Fibroblast of the conjunctiva (primary cell): ENCODE measurements around the gene SLC37A2.
"Not testable (repeated sequence)": the region's sequence is repeated elsewhere in the genome, so short reads cannot be mapped to it uniquely, and the experiment has no call there.

ENCODE experiments used
- DNase-seq: peaks from one replicate; pipeline ENCODE4 v3.0.0-alpha.2; 2010; ENCODE audit warnings: low read depth

Gene SLC37A2

DNA sequence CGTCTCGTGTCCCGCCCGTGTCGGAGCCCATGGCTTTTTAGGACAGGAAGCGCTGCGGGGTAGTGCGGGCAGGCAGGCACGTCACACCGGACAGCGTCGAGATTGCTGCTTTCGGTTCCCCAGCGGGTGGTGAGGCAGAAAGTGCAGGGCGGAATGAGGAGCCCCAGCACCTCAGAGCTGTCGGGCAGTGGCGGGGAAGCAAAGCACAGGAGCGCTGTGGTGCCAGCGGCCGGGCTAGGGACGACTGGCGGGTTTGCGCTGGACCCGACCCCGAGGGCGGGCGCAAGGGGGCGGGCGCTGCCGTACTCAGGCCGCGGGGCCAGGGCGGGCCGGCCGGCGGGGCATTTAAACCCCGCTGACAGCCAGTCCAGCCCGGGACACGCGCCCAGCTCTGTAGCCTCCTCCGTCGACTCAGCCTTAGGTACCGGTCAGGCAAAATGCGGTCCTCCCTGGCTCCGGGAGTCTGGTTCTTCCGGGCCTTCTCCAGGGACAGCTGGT lies at the start of gene SLC37A2:
Gene SLC37A2, plus strand, starts transcription at position 375 of the 498 bp plus-strand sequence. Its CDS starts 63 bp downstream, at position 438.
- DNase-seq = no peak

DNA sequence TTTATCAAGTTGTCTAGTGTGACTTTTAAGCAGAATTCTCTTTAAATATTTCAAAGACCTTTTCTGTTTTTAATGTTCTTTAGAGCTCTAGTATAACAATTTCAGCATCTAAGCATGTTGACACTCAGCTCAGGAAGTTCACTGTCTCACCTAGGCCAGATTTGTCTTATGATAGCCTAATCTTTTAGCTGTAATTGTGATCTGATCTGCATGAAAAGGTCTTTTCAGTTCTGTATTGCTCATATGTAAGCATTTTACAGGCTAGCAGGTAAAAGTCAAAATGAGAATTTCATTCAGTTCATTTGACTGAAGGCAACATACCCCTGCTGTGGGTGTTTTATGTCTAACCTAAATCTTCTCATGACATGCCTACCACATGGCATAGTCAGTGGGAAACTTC lies 46.7 kb upstream of the SLC37A2 start:
- DNase-seq = no peak

DNA sequence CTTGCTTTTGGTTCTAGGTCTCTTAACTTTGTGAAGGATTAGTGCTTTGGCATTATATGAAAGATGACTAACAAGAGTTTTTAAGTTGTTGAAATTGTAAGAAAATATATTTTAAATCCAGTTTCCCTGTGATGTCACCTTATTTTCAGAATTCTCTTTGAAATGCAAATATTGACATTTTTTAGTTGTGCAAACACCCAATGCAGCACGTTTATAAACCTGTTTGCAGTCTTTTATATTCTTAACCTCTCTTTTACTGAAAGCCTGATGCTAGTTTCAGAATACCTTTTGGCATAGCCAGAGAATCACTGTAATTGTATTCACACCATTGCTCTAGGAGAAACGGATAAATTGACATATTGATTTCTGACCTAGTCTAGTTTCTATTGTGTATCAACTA lies 42.8 kb upstream of the SLC37A2 start:
- no peak for DNase-seq

DNA sequence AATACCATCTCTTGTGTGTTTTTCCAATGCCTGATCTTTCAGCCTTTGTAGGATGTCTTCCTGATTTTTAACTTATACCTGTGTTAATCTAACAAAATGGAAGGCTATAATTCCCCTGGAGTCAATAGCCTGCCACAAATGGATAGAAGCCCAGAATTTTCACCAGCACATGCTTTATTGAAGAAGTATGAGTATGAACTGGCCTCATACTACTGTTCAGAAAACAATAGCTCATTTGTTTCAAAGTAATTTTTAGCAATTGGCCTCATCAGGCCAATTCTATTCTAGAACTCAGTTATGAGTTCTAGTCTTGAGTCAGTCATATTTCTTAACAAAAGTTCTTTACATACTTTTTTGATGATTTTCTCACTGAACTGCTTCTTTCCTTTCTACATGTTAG lies 40.6 kb upstream of the SLC37A2 start:
- DNase-seq = no peak

DNA sequence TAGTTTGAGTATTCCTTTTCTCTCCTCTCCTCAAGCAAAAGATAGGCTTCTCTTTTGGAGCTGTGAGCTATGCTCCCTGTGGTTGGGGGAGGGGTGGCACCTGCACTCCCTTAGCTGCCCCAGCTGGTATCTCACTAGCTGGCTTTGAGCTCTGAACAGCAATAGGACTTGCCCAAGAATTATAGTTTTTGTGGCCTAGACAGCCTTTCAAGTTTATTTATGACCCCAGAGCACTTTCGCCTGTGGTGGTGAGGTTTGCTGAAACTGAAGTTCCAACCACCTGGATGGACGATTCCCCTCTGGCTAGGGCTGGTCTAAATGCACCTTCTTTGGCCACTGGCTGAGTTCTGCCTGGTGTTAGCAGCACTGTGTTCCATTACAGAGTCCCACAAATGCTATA lies 37.1 kb upstream of the SLC37A2 start:
- DNase-seq = no peak

DNA sequence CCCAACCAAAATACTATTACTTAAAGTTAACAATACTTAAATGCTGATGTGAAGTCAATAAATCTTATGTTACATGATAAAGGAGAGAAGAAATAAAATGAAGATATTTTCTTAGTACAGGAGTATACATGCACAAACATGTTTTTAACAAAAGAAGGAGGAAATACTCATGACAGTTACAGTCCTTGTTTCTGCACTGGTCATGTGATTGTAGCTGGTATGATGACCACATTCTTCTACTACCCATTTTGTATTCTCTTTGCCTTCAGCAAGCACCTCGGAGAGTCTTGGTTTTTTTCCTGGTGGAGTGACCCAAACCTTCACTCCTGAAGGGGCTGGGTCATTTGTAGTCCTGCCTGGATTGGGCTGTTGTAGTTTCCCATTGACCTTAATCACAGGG lies 33.7 kb upstream of the SLC37A2 start:
- not testable (repeated sequence) for DNase-seq

DNA sequence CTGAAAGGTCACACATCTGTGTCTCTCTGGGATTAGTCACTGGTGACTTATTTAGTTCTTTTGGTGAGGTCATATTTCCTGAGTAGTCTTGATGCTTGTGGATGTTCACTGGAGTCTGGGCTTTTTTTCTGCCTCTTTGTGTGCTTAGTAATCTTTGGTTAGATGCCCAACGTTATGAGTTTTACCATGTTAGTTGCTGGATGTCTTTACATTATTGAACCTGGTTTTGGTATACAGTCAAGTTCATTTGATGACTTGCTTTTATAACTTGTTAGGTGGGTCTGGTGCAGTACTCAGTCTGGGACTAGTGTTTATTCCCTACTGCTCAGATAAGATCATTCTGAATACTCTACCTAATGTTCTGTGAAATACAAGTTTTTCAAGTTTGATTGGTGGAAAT lies 26.2 kb upstream of the SLC37A2 start:
- DNase-seq = peak; percentile 42

DNA sequence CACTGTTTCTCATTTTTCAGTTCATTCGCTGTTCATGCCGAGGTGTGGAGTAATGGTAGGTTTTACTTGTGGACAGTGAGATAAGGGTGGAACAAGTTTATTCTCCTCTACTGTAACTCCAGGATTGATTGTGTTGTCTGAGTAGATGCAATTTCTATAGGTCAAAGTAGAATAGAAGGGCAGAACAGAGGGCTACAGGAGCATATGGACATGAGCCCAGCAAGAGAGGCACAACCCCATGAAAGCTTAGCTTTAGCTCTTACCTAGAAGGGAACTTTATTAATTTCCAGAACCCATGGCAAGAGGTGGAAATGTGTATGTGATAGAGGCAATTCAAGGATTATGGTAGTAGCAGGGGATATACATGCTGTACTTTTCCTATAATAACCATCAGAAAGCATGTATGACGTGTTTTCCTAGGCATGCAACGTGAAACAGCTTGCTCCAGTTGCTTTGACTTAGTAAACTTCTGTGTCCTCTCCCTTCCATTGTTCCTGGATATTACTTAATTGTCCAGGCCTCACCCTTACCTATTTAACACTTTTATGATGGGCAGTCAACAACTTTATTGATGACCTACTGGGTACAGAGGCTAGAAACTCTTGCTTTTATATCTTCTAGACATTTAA lies 13.8 kb upstream of the SLC37A2 start:
- DNase-seq = no peak

DNA sequence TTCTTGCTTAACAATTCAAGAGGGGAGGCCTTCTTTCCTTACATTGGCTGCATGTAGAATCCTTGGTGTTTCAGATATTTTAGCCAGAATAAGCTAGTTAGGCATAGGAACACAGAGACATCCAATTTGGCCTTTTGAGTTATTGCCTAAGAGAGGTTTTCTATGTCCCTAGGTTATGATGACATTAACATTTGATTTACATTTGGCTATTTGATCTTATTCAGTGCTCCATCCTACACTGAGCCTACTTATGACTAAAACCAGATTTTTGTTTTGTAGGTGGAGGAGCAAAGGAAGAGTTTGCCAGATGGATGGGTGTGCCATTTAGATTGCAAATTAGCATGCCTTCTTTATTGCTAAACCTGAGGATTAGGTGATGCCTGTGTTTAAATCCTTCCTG lies 11.1 kb upstream of the SLC37A2 start:
- DNase-seq = no peak

DNA sequence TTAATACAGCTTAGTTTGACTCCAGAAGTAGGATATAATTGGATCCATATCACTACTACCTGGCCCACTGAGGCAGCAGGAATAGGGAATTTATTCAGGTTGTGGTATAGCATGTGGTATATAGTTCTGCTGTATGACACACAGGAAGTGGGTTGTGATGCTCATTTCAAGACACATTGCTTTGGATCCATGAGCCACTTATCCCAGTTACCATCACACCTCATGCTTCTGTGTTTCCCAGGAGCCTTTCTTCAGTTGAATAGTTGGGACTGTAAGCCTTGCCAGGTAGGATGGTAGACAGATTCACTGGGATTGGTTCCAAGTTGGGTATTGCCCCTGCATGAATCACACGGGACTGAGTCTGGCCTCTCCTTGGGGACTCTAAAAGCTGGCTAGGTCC lies 9.9 kb upstream of the SLC37A2 start:
- no peak for DNase-seq

DNA sequence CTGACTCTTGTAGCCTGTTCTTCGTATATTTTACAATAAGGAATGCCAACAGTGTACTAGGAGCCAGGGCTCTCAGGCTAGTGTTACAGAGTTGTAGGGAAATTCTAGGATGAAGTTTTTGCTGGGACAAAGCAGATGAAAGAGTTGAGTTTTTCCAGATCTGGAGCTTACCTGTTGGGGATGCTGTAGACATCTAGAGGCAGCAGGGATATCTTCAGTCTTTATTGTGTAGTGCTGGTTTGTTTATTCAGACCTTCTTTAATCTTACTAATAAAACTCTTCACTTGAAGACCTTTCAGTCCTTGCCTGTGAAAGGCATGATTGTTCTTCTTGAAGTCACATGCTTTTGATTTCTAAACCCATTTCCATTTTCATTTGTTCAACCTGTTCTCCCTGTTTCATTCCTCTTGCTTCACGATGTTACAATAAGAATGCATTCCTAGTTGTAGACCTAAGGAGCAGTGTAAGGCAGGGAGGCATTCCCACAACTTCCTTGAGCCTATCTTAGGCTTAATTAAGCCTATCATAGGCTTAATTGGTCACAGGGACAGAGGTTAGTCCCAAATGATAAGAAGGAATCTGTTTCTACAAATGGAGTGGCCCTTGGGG lies 7.9 kb upstream of the SLC37A2 start:
- DNase-seq = no peak

DNA sequence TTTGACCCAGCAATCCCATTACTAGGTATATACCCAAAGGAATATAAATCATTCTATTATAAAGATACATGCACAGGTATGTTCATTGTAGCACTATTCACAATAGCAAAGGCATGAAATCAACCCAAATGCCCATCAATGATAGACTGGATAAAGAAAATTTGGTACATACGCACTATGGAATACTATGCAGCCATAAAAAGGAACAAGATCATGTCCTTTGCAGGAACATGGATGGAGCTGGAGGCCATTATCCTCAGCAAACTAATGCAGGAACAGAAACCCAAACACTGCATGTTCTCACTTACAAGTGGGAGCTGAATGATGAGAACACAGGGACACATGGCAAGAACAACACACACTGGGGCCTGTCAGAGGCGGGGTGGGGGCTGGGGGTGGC lies 7.0 kb upstream of the SLC37A2 start:
- DNase-seq = not testable (repeated sequence)

DNA sequence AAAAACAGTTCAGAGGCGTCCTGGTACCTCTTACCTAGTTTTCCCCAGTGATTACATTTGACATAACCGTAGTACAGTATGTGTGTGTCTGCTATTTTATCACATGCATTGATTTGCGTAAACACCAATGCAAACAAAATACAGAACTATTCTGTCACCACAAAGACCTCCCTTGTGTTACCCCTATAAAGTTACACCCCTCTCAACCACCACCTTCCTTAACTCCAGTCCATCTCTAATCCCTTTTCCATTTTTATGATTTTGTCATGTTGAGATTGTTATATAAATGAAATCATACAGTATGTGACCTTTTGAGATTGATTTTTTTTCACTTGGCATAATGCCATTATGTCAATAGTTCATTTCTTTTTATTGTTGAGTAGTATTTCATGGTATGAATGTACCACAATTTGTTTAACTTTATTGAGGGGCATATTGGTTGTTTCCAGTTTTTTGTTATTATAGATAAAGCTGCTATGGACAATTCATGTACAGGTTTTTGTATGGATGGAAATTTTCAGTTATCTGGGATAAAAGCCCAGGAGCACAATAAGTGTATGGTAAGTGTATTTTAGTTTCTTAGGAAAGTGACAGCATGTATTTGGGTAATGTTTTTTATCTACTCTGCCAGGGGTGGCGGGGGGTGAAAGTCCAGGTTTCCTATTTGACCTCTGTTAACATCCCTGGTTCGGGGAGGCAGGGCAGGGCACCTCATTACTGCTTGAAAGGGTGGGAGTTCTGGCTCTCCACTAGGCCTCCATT lies 6.0 kb upstream of the SLC37A2 start:
- no peak for DNase-seq

DNA sequence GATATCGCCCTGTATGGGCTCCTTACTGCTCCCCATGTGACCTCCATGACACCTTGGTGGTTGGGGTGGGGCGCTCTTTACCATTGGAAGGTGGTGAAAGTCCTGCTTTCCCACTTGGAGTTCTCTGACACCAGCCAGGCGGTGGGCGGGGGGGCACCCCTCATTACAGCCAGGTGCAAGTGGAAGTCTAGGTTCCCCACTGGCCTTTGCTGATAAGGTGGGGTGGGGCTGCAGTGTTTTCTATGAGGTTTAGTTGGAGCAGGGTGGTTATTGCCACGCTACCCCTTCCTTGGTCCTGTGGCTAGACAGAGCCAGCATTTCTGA lies 5.5 kb upstream of the SLC37A2 start:
- DNase-seq = no peak

DNA sequence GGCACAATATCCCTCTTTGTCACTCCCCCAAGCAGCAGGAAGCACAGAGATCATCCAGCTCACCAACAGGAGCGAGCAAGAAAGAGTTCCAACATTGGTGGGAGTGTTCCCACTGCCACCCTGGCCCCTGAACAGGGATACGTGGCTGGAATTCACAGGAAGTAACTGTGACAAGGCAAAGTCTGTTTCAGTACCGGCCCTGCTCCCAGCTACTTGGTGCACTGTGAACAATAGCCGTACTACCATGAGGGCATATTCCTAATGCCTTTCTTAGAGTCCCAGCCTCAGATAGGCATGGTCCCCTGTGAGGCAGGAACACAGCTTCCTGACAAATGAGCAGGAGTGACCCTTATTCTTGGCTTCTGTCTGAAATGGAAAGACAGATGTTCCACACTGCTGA lies 1.8 kb upstream of the SLC37A2 start:
- DNase-seq = no peak

DNA sequence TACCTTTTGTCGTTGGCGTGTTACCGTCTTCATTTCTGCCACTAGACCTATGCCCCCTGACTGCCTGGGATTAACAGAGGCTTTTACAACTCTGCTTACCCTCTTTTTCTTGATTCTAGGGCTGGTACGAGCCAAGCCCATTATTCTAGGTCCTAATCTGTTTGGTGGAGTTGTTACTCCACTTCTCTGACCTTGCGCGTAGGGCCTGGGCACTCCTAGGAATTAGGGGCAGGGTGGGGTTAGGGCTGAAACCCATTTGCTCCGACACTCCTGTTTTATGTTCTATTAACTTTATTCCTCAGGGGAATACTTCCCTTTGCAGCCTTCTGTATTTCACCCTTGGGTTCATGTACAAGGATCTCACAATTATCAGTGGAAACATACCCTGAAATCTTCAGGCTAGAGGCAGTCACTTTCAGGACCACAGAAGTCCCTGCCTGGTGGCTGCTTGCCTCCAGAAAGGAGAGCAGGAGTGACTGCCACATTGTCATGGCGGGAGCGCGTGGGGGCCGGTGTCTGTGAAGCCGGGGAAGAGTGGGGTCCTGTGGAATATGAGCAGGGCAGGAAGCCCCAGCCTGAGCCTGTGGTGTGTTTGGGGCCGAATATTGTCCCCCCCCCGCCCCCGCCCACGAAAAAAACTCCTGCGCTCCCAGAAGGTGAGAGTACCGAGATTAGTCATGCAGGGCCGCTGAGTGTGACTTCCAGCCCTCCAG lies 731 bp upstream of the SLC37A2 start:
- no peak for DNase-seq

DNA sequence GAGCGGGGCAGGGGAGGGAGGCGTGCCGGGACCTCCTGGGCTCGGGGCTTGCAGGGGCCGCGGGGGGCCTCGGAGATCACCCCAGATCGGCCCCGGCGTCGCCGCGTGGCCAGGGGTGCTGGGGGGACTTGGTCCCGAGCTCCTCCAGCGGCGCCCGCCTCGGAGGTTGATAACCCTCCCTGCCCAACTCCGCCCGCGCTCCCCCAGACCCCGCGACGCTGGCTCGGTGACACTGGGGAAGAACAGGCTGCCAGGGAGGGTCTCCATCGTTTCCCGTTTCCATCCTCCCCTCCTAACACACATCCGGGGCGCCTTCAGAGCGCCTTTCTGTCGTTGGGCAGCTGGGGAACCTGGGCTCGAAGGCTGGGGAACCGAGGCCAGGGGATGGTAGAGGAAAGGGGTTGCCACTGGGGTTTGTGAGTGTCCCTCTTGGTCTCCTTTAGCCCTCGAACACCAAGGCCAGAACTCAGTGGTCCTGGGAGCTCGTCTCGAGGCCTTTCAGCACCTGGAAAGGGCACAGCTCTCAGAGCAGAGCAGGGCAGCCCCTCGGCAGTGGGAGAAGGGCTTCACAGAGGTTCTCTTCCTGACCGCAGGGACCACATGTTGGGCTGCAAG lies 431 bp downstream of the SLC37A2 start:
- no peak for DNase-seq

DNA sequence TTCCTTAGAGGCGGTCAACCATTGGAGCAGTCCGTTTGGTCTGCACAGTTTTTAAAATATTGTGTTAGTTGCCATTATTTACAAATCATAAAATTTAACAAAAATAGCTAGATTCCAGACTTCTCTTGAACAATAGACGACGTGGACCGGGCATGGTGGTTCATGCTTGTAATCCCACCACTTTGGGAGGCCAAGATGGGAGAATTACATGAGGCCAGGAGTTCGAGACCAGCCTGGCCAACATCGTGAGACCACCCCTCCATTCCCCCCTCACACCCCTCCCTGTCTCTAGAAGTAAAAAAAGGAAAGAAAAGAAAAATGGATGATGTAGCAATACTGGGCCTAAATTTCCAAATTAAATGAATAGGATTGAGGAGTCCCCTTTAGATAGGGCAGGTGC lies 965 bp downstream of the SLC37A2 start:
- no peak for DNase-seq

DNA sequence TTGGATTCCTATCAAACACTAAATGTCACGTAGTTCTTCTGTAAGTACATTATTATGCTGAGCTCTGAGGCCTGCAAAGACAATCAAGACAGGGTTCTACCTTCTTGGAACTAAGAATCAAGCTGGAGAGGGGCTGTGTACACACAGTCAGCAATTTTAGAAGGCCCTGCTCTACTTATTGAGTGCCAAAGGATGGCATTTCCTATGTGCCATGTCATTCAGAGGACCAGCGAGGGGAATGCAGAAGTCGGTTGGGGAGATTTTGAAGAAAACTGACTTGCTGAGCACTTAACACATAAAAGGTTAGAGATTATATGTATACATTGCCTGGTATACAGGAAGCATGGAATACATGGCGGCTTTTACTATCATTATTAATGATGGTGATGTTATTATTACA lies 5.3 kb downstream of the SLC37A2 start:
- no peak for DNase-seq

DNA sequence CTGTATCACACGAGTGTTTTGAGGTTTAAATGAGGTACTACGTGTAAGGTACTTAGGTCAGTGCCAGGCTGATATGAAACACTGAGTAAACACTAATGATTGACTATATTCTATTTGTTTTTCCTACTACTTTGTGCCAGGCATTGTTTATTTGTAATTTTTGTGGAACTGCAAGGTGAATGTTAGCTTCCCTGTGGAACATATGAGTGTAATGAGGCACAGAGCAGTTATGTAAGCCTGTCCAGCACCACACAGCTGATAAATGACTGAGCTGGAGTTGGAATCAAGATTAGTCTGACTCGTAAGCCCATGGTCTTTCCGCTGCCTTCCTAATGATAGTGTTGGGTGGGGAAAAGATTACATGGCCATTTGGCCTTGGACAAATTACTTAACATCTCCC lies 5.9 kb downstream of the SLC37A2 start:
- no peak for DNase-seq

DNA sequence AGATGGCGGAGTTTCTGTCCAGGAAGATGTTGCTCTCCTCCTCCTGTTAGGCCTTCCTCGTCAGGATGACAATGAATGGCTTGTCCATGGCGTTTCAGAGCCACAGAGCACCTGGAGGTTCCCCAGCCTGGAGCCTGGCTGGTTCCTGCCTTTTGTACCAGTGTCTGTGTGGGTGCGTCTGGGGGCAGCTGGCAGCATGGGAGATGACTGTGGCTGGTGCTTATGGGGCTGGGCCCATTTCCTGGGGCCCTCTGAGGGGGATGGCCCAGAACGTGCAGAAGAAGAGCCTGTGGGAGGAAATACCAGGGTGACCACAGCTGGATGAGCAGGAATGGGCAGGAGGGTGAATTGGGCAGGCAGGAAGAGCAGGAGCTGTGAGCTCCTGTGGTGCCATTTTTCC lies 6.7 kb downstream of the SLC37A2 start:
- DNase-seq = no peak

DNA sequence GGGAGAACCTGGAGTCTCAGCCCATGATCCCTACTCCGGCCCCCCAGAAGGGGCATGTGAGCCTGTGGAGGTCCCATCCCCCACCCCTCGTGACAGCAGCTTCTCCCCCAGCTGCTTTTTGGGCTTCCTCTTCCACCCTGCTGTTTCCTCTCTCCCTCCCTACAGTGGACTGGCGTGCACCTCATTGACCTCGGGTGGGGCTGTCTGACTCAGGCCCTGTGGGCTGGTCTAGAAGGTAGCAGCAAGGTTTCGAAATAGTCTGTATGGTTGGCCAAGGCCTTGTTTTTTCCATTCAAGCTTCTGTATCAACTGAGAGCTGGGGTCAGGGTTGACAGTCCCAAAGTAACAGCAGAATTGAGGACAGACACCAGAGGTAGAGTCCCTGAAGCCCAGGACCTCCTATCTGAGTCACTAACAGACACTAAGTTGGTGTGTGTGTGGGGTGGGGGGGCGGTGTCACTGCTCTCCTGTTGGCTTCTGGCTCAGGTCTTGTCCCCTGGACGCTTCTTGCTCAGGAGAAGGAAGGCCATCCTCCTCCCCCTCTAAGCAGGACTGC lies 7.7 kb downstream of the SLC37A2 start:
- DNase-seq = peak; percentile 43
